ENCODE data around the gene MAN2B2. TPM values are rescaled to one million over a fixed set of nuclear protein-coding genes. Genes with fewer than 3 reads are reported as not detected.

The MAN2B2 gene
- total RNA-seq, 3 donors from 2014 or later: 18.7 to 49.8 (median 19.6) TPM

- Histone ChIP-seq H3K4me1 (peaks cover 0 to 4% of the 10 kb centered on the region in 2 donors), H3K27me3 (no peaks in the 10 kb centered on the region), H3K36me3 (no peaks in the 10 kb centered on the region), H3K9me3 (no peaks in the 10 kb centered on the region), H3K4me3 (no peak overlapping the region), H3K27ac (no peak overlapping the region)
- no peak for TF ChIP-seq CTCF (IDR thresholded peaks at IDR 0.05)
- no peak for TF ChIP-seq POLR2AphosphoS5 (IDR thresholded peaks at IDR 0.05)
- TF ChIP-seq POLR2A (IDR thresholded peaks at IDR 0.05): no peak
- intact Hi-C loops (cut with DNase I; ENCODE audit: low total_unique reads): no loop called here
- DNase-seq (ENCODE audit: low spot score in 2 of 2): no peak
These were observed 2.4 kb downstream of the MAN2B2 start for GRCh38 chr4:6577409-6577808.

GRCh38 chr4:6578221-6578620 lies 3.2 kb downstream of the MAN2B2 start:
- intact Hi-C loops (cut with DNase I; ENCODE audit: low total_unique reads): no loop called here
- TF ChIP-seq POLR2AphosphoS5 (IDR thresholded peaks at IDR 0.05) (no peak), POLR2A (IDR thresholded peaks at IDR 0.05) (no peak), CTCF (IDR thresholded peaks at IDR 0.05) (no peak)
- Histone ChIP-seq H3K9me3 (peaks cover 0 to 7% of the 10 kb centered on the region in 2 donors), H3K4me3 (no peak overlapping the region), H3K36me3 (no peaks in the 10 kb centered on the region), H3K4me1 (peaks cover 0 to 4% of the 10 kb centered on the region in 2 donors), H3K27ac (no peak overlapping the region), H3K27me3 (no peaks in the 10 kb centered on the region)
- DNase-seq (ENCODE audit: low spot score in 2 of 2): no peak

- no peak for TF ChIP-seq POLR2A (IDR thresholded peaks at IDR 0.05)
- TF ChIP-seq POLR2AphosphoS5 (IDR thresholded peaks at IDR 0.05): no peak
- TF ChIP-seq CTCF (IDR thresholded peaks at IDR 0.05): no peak
- Histone ChIP-seq H3K27me3 (no peaks in the 10 kb centered on the region), H3K4me1 (peaks cover 0 to 4% of the 10 kb centered on the region in 2 donors), H3K9me3 (peaks cover 0 to 7% of the 10 kb centered on the region in 2 donors), H3K36me3 (no peaks in the 10 kb centered on the region), H3K27ac (no peak overlapping the region), H3K4me3 (no peak overlapping the region)
- intact Hi-C loops (cut with DNase I; ENCODE audit: low total_unique reads): no loop called here
- DNase-seq (ENCODE audit: low spot score in 2 of 2): no peak
These were observed 5.4 kb downstream of the MAN2B2 start for GRCh38 chr4:6580353-6580752.

GRCh38 chr4:6581566-6582121 lies 6.7 kb downstream of the MAN2B2 start:
- Histone ChIP-seq H3K27me3 (no peaks in the 10 kb centered on the region), H3K4me3 (no peak overlapping the region), H3K27ac (no peak overlapping the region), H3K4me1 (no peaks in the 10 kb centered on the region), H3K9me3 (peaks cover 0 to 7% of the 10 kb centered on the region in 2 donors), H3K36me3 (no peaks in the 10 kb centered on the region)
- TF ChIP-seq POLR2AphosphoS5 (IDR thresholded peaks at IDR 0.05): no peak
- no peak for TF ChIP-seq CTCF (IDR thresholded peaks at IDR 0.05)
- no peak for TF ChIP-seq POLR2A (IDR thresholded peaks at IDR 0.05)
- DNase-seq (ENCODE audit: low spot score in 2 of 2): no peak
- intact Hi-C loops (cut with DNase I; ENCODE audit: low total_unique reads): no loop called here

- Histone ChIP-seq H3K36me3 (no peaks in the 10 kb centered on the region), H3K27me3 (no peaks in the 10 kb centered on the region)
- intact Hi-C loops (cut with DNase I; ENCODE audit: low total_unique reads): no loop called here
These were observed 8.0 kb downstream of the MAN2B2 start for GRCh38 chr4:6582889-6583490.

More at GRCh38 chr4:6582889-6583490, 8.0 kb downstream of the MAN2B2 start:
- Histone ChIP-seq H3K9me3 (peaks cover 0 to 7% of the 10 kb centered on the region in 2 donors), H3K27ac (no peak overlapping the region), H3K4me1 (no peaks in the 10 kb centered on the region), H3K4me3 (no peak overlapping the region)
- no peak for TF ChIP-seq CTCF (IDR thresholded peaks at IDR 0.05)
- TF ChIP-seq POLR2A (IDR thresholded peaks at IDR 0.05): no peak
- no peak for DNase-seq (ENCODE audit: low spot score in 2 of 2)

Data from breast epithelium (tissue), 4 donors.